Endothelial cell of umbilical vein (primary cell): ENCODE results near the gene COL23A1. TPM values are rescaled to one million over a fixed set of nuclear protein-coding genes. Genes with fewer than 3 reads are reported as not detected.

ENCODE experiments used
- BruUV-seq: library from RNA; stranded (reverse); fragments of 400-500 nt; replicated peaks from 2 replicates; lab custom pipeline; 2021; lab: Mats Ljungman, UMichigan
- CTCF ChIA-PET: fragments of 300-600, 350-600 bp; sonication (Branson Sonifier 250); formaldehyde crosslinking; loops from one replicate; lab custom pipeline; 2021; ENCODE audit warnings: antibody characterized with exemption, inconsistent platforms; lab: Charles Lee
- POLR2A ChIA-PET: fragments of 300-600, 350-600 bp; sonication (Branson Sonifier 250); formaldehyde crosslinking; loops from one replicate; lab custom pipeline; 2021; ENCODE audit warnings: antibody characterized with exemption, inconsistent platforms; lab: Charles Lee
- DNase-seq: peaks from one replicate; pipeline ENCODE4 v3.0.0-alpha.2; 2011; ENCODE audit warnings: low read depth, low spot score
- FAIRE-seq: peaks from 2 replicates; lab custom pipeline; 2011; peaks lifted over from hg19 to GRCh38; lab: Jason Lieb, UNC
- H2AFZ ChIP-seq: 2 replicates; pipeline ENCODE4 v1.6.0; 2012; ENCODE audit warnings: low read depth, low read length, control low read depth, inconsistent platforms
- H3K27ac ChIP-seq: 2 replicates; pipeline ENCODE4 v1.5.1; 2011; ENCODE audit warnings: low read depth, mild to moderate bottlenecking, control low read depth, low read length, moderate library complexity; ENCODE audit not compliant: insufficient read depth
- H3K27me3 ChIP-seq, 2 experiments: 2 replicates each; pipeline versions ENCODE4 v1.6.0 to v1.6.1; 2011; ENCODE audit warnings: low read length in 2 of 2, mixed read lengths in 1 of 2; ENCODE audit not compliant: control insufficient read depth in 2 of 2, insufficient read depth in 2 of 2
- H3K36me3 ChIP-seq, 2 experiments: 2 replicates in 1 of 2; 3 replicates in 1 of 2; pipeline ENCODE4 v1.5.1; 2011; ENCODE audit warnings: low read length in 2 of 2, mild to moderate bottlenecking in 1 of 2, moderate library complexity in 1 of 2; ENCODE audit not compliant: control insufficient read depth in 2 of 2, insufficient read depth in 2 of 2; ENCODE audit errors: extremely low read depth in 1 of 2
- H3K4me1 ChIP-seq: 3 replicates; pipeline ENCODE4 v1.5.1; 2011; ENCODE audit warnings: mild to moderate bottlenecking, low read length; ENCODE audit not compliant: control insufficient read depth, insufficient read depth; ENCODE audit errors: extremely low read depth
- H3K4me2 ChIP-seq: 2 replicates; pipeline ENCODE4 v1.6.1; 2011; ENCODE audit warnings: low read length, control low read depth, mixed read lengths; ENCODE audit not compliant: insufficient read depth
- H3K4me3 ChIP-seq, 3 experiments: fragments of 200-600 bp in 1 of 3; sonication (generic), shearing (Covaris generic) in 1 of 3; replicated peaks in 1 of 3; 2 replicates each; pipeline ENCODE4 v1.5.1; 2011 to 2016; ENCODE audit warnings: control low read depth in 3 of 3, low read length in 3 of 3, mild to moderate bottlenecking in 2 of 3, inconsistent platforms in 1 of 3, low read depth in 1 of 3, moderate library complexity in 1 of 3; ENCODE audit not compliant: insufficient read depth in 1 of 3
- H3K79me2 ChIP-seq: 2 replicates; pipeline ENCODE4 v1.6.0; 2012; ENCODE audit warnings: low read length, inconsistent platforms; ENCODE audit not compliant: control insufficient read depth, insufficient read depth
- H3K9ac ChIP-seq: replicated peaks from 2 replicates; pipeline ENCODE3; 2011; ENCODE audit warnings: low read length, control low read depth; ENCODE audit not compliant: insufficient read depth; ENCODE audit errors: extremely low read depth
- H3K9me1 ChIP-seq: replicated peaks from 3 replicates; pipeline ENCODE4 v1.6.0; 2011; ENCODE audit warnings: mild to moderate bottlenecking, low read length; ENCODE audit not compliant: control insufficient read depth, insufficient read depth; ENCODE audit errors: extremely low read depth
- H3K9me3 ChIP-seq: replicated peaks from 2 replicates; pipeline ENCODE4 v1.5.1; 2012; ENCODE audit warnings: low read length, inconsistent platforms; ENCODE audit not compliant: control insufficient read depth, insufficient read depth
- H4K20me1 ChIP-seq: replicated peaks from 2 replicates; pipeline ENCODE3; 2011; ENCODE audit warnings: mild to moderate bottlenecking, low read length; ENCODE audit not compliant: control insufficient read depth, insufficient read depth; ENCODE audit errors: extremely low read depth
- EZH2 ChIP-seq: IDR thresholded peaks from 2 replicates; pipeline ENCODE4 v1.6.1; 2012; ENCODE audit warnings: borderline replicate concordance, low read depth, mild to moderate bottlenecking, moderate library complexity, low read length, inconsistent platforms; ENCODE audit not compliant: severe bottlenecking
- FOS ChIP-seq: IDR thresholded peaks from 2 replicates; pipeline ENCODE4 v1.6.1; 2011; ENCODE audit warnings: mild to moderate bottlenecking, low read length, moderate library complexity, borderline replicate concordance; ENCODE audit not compliant: insufficient read depth
- GATA2 ChIP-seq: IDR thresholded peaks from 2 replicates; pipeline ENCODE4 v1.7.0; 2011; ENCODE audit warnings: low read depth, mild to moderate bottlenecking, moderate library complexity, mixed read lengths, low read length; ENCODE audit not compliant: insufficient read length, insufficient read depth
- JUN ChIP-seq: IDR thresholded peaks from 2 replicates; pipeline ENCODE4 v1.6.1; 2011; ENCODE audit warnings: borderline replicate concordance, low read depth; ENCODE audit not compliant: insufficient read length, insufficient read depth
- MYC ChIP-seq: IDR thresholded peaks from one replicate; pipeline ENCODE4 v1.6.1; 2011; ENCODE audit warnings: mild to moderate bottlenecking, low read depth, low read length
- POLR2A ChIP-seq: IDR thresholded peaks from 2 replicates; pipeline ENCODE4 v1.6.1; 2012; ENCODE audit warnings: low read depth, mild to moderate bottlenecking, control low read depth, low read length
- POLR2AphosphoS5 ChIP-seq: IDR thresholded peaks from 2 replicates; pipeline ENCODE4 v1.6.1; 2012; ENCODE audit warnings: low read depth, mild to moderate bottlenecking, control low read depth, low read length, moderate library complexity; ENCODE audit not compliant: insufficient read depth
- dilution Hi-C: fragments of 300-500 bp; cut with MboI; formaldehyde crosslinking; loops from one replicate; pipeline ENCODE4 v1.15.0; 2019; ENCODE audit warnings: low sequenced_read_pairs; ENCODE audit not compliant: extremely low pct_ligation_motif_present
- intact Hi-C: fragments of 100-400 bp; cut with micrococcal nuclease; formaldehyde crosslinking; loops from one replicate; pipeline ENCODE4 v1.10.0; 2022
- polyA plus RNA-seq, 4 experiments: library from polyadenylated mRNA; depleted of rRNA in 3 of 4; stranded (reverse) in 3 of 4; unstranded in 1 of 4; fragments of >200 nt; gene quantifications; 2 replicates each; pipeline versions ENCODE4 v1.2.1 to v1.2.3, GENCODE V29; 2011 to 2012; ENCODE audit warnings: missing spikeins in 1 of 4
- total RNA-seq: library from RNA; stranded (reverse); gene quantifications from 2 replicates; pipeline ENCODE4 v1.2.3, GENCODE V29; 2021
- TF ChIP-seq, protein P1 (sequence below): IDR thresholded peaks from 2 replicates; pipeline ENCODE4 v1.6.1; 2011; ENCODE audit not compliant: insufficient read depth, insufficient read length
- TF ChIP-seq, protein P2 (sequence below), 2 donors: IDR thresholded peaks; 1 replicate in 1 of 2; 2 replicates in 1 of 2; pipeline ENCODE4 v1.5.1; 2011; ENCODE audit warnings: low read length in 2 of 2, mild to moderate bottlenecking in 2 of 2, moderate library complexity in 2 of 2, control low read depth in 1 of 2, inconsistent platforms in 1 of 2, low read depth in 1 of 2; ENCODE audit not compliant: insufficient read depth in 1 of 2; ENCODE audit errors: extremely low read depth in 1 of 2

Gene COL23A1
- total and polyA plus RNA-seq, 2 donors (not counting 3 experiments of a cell fraction or from before 2014, with no cell fraction given), result not detected

- Histone ChIP-seq H3K9me3 (no peaks in the 10 kb centered on the region), H3K27ac (no peak overlapping the region), H3K9ac (no peak overlapping the region), H3K4me3 (no peak overlapping the region), H2AFZ (no peak overlapping the region), H3K4me1 (no peaks in the 10 kb centered on the region), H3K9me1 (no peaks in the 10 kb centered on the region), H3K4me2 (no peak overlapping the region), H3K79me2 (no peaks in the 10 kb centered on the region), H3K27me3 (no peaks in the 10 kb centered on the region), H3K36me3 (no peaks in the 10 kb centered on the region), H4K20me1 (no peaks in the 10 kb centered on the region)
- dilution Hi-C loops (no loop called here), intact Hi-C loops (no loop called here)
- ChIA-PET POLR2A (no interaction called here), CTCF (no interaction called here)
- DNase-seq, result no peak
- FAIRE-seq, result no peak
- BruUV-seq, result no TSS peak
- TF ChIP-seq POLR2AphosphoS5, result no peak
- TF ChIP-seq, protein P1, sequence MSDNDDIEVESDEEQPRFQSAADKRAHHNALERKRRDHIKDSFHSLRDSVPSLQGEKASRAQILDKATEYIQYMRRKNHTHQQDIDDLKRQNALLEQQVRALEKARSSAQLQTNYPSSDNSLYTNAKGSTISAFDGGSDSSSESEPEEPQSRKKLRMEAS, result no peak
Measured at GRCh38 chr5:178419651-178420050, 170.5 kb downstream of the COL23A1 start.

DNA sequence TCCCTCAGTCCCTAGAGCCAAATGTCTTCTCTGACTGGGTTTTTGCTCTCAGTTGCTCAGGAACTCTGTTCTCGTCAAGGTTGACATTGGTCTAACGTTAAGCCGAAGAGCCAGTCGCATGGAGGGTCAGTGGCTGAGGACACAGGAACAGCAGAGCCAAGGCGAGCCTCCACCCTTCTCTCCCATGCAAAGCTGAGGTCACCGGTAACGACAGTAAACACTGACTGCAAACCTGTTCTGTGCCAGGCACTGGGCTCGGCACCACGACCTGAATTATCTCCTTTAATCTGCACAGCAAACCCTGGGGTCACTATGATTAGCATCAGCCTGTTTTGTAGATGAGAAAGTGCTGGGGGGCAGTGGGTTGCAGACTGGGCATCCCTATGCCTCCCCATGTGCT is 171.0 kb downstream of the COL23A1 start:
- H3K4me3 ChIP-seq, result no peak overlapping the region
- intact Hi-C loops (no loop called here), dilution Hi-C loops (no loop called here)
- H3K9me3 ChIP-seq, result no peaks in the 10 kb centered on the region
- H3K9ac ChIP-seq, result no peak overlapping the region
- no peak overlapping the region for H3K4me2 ChIP-seq
- H3K4me1 ChIP-seq, result no peaks in the 10 kb centered on the region
- POLR2A ChIA-PET, result no interaction called here
- H3K9me1 ChIP-seq, result no peaks in the 10 kb centered on the region
- no peaks in the 10 kb centered on the region for H3K27me3 ChIP-seq
- CTCF ChIA-PET, result no interaction called here
- H4K20me1 ChIP-seq, result no peaks in the 10 kb centered on the region
- DNase-seq, result no peak
- no peak overlapping the region for H2AFZ ChIP-seq
- H3K36me3 ChIP-seq, result no peaks in the 10 kb centered on the region
- no peak for TF ChIP-seq MYC
- TF ChIP-seq EZH2, result no peak
- TF ChIP-seq, protein P1, result no peak
- no peak for TF ChIP-seq JUN
- TF ChIP-seq GATA2, result no peak
- no peak for TF ChIP-seq POLR2A
- no peak for TF ChIP-seq POLR2AphosphoS5
- TF ChIP-seq, protein P2, sequence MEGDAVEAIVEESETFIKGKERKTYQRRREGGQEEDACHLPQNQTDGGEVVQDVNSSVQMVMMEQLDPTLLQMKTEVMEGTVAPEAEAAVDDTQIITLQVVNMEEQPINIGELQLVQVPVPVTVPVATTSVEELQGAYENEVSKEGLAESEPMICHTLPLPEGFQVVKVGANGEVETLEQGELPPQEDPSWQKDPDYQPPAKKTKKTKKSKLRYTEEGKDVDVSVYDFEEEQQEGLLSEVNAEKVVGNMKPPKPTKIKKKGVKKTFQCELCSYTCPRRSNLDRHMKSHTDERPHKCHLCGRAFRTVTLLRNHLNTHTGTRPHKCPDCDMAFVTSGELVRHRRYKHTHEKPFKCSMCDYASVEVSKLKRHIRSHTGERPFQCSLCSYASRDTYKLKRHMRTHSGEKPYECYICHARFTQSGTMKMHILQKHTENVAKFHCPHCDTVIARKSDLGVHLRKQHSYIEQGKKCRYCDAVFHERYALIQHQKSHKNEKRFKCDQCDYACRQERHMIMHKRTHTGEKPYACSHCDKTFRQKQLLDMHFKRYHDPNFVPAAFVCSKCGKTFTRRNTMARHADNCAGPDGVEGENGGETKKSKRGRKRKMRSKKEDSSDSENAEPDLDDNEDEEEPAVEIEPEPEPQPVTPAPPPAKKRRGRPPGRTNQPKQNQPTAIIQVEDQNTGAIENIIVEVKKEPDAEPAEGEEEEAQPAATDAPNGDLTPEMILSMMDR (IDR thresholded peaks at IDR 0.05; ENCODE audit: extremely low read depth in 1 of 2, insufficient read depth in 1 of 2, low read depth in 1 of 2, low read length in 2 of 2), result no peak
- TF ChIP-seq FOS, result no peak
- no peak for FAIRE-seq
- no peak overlapping the region for H3K27ac ChIP-seq
- no TSS peak for BruUV-seq
- H3K79me2 ChIP-seq, result no peaks in the 10 kb centered on the region
